Right renal cortex interstitium (tissue), 3 donors: ENCODE results near the gene SPATA19. TPM values are rescaled to one million over a fixed set of nuclear protein-coding genes. Genes with fewer than 3 reads are reported as not detected.

ENCODE experiments used
- DNase-seq, 3 donors: peaks; one replicate each; pipeline ENCODE4 v3.0.0-alpha.2; 2013; ENCODE audit warnings: low read depth in 3 of 3, low spot score in 2 of 3
- polyA plus RNA-seq, 3 donors: library from polyadenylated mRNA; unstranded; fragments of 120-200 nt; gene quantifications; one replicate each; pipeline ENCODE4 v1.2.1, GENCODE V29; 2013; ENCODE audit not compliant: insufficient read length in 3 of 3

The SPATA19 gene
- polyA plus RNA-seq, 3 donors: not detected

- no peak for DNase-seq
These were observed 51.9 kb downstream of the SPATA19 start for GRCh38 chr11:133793271-133794035.

DNA sequence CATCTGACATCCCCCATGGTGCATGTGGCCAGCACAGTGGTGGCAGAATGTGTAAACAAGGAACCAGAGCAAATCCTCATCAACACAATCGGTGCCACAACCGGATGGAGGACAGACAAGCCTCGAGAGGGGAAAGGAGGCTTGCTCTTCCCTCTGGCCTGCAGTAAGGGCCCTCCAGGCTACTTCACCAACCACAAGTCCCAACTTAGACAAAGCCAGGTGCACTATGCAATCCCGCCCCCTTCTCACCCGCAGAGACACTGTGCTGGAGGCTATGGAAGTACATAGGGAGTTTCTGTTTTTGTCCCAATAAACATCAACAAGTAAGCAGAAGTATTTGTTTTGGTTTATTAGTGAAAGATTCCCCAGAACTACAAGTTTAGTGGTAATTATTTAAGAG, 54.3 kb downstream of the SPATA19 start:
- no peak for DNase-seq

Other genes with a start within 250 kb of the SPATA19 start
- gene IGSF9B, start 111.5 kb upstream of the SPATA19 start, polyA plus RNA-seq: 1 to 10 TPM; 3.8 to 6.0 (median 4.8) TPM
- 10 to 100 TPM; 47.7 to 55.4 (median 49.2) TPM for gene JAM3, start 223.6 kb upstream of the SPATA19 start, polyA plus RNA-seq